WTC11 (cell line): ENCODE results near the gene CD164L2.

Experiments used
- AFF4 ChIP-seq: sonication (generic); formaldehyde crosslinking; IDR thresholded peaks from 2 replicates; pipeline ENCODE4 v1.8.1; 2023; ENCODE audit warnings: mild to moderate bottlenecking, missing genetic modification reagents, borderline replicate concordance
- CTCF ChIP-seq: fragments of 200-600 bp; IDR thresholded peaks from 2 replicates; pipeline ENCODE4 v1.8.0; 2022; ENCODE audit warnings: antibody characterized with exemption
- E2F5 ChIP-seq: sonication (generic); formaldehyde crosslinking; IDR thresholded peaks from 2 replicates; pipeline ENCODE4 v1.8.1; 2022; ENCODE audit warnings: mild to moderate bottlenecking, moderate library complexity, missing genetic modification reagents
- IRF1 ChIP-seq: sonication (generic); formaldehyde crosslinking; IDR thresholded peaks from 2 replicates; pipeline ENCODE4 v1.8.0; 2023; ENCODE audit warnings: missing genetic modification reagents
- MAX ChIP-seq: sonication (generic); formaldehyde crosslinking; IDR thresholded peaks from 2 replicates; pipeline ENCODE4 v1.8.0; 2022; ENCODE audit warnings: mild to moderate bottlenecking, missing genetic modification reagents
- MXD4 ChIP-seq: fragments of 250-450 bp; sonication (Bioruptor Pico); IDR thresholded peaks from 2 replicates; pipeline ENCODE4 v1.8.0; 2021; ENCODE audit warnings: mild to moderate bottlenecking, moderate library complexity, borderline replicate concordance
- RELA ChIP-seq: sonication (generic); formaldehyde crosslinking; IDR thresholded peaks from 2 replicates; pipeline ENCODE4 v1.8.1; 2022; ENCODE audit warnings: missing genetic modification reagents, mild to moderate bottlenecking, borderline replicate concordance
- SMAD4 ChIP-seq: sonication (generic); formaldehyde crosslinking; IDR thresholded peaks from 2 replicates; pipeline ENCODE4 v1.8.0; 2022; ENCODE audit warnings: mild to moderate bottlenecking, missing genetic modification reagents
- TEAD4 ChIP-seq: sonication (generic); formaldehyde crosslinking; IDR thresholded peaks from 2 replicates; pipeline ENCODE4 v1.8.0; 2022; ENCODE audit warnings: mild to moderate bottlenecking, missing genetic modification reagents
- USF2 ChIP-seq: sonication (generic); formaldehyde crosslinking; IDR thresholded peaks from 2 replicates; pipeline ENCODE4 v1.8.1; 2023; ENCODE audit warnings: mild to moderate bottlenecking, missing genetic modification reagents, moderate library complexity
- ZNF263 ChIP-seq: sonication (generic); formaldehyde crosslinking; IDR thresholded peaks from 2 replicates; pipeline ENCODE4 v1.8.1; 2022; ENCODE audit warnings: low read depth, mild to moderate bottlenecking, moderate library complexity, missing genetic modification reagents
- ZNF396 ChIP-seq: fragments of 250-450 bp; sonication (Bioruptor Pico); IDR thresholded peaks from 2 replicates; pipeline ENCODE4 v1.8.0; 2021; ENCODE audit warnings: mild to moderate bottlenecking, moderate library complexity, borderline replicate concordance

GRCh38 chr1:27361044-27361402, 22.1 kb downstream of the CD164L2 start:
- TF ChIP-seq RELA (CRISPR knock-in tag) (no peak), USF2 (no peak), CTCF (no peak), E2F5 (no peak), AFF4 (CRISPR knock-in tag) (no peak), MAX (CRISPR knock-in tag) (no peak), IRF1 (CRISPR knock-in tag) (no peak), MXD4 (CRISPR knock-in tag) (no peak), ZNF396 (CRISPR knock-in tag) (no peak), TEAD4 (CRISPR knock-in tag) (no peak), SMAD4 (CRISPR knock-in tag) (no peak), ZNF263 (CRISPR knock-in tag) (no peak)
